CD4-positive, alpha-beta T cell treated with Interleukin-15 for 1 hour (primary cell): ENCODE measurements around the gene BICD2.
A peak's percentile ranks its signal among the peaks of the same experiment; 100 is the strongest.
"Not testable (repeated sequence)": the region's sequence is repeated elsewhere in the genome, so short reads cannot be mapped to it uniquely, and the experiment has no call there.

Experiments
- DNase-seq: peaks from one replicate; pipeline ENCODE4 v3.0.0-alpha.2; 2020

BICD2 gene

GRCh38 chr9:92770360-92770995 is 5.8 kb upstream of the BICD2 start:
- peak; percentile 73 for DNase-seq

- no peak for DNase-seq
These were observed 5.3 kb upstream of the BICD2 start for GRCh38 chr9:92769990-92770359.

- no peak for DNase-seq
These were observed 4.7 kb upstream of the BICD2 start for GRCh38 chr9:92769286-92769685.

- DNase-seq, result not testable (repeated sequence)
These were observed 4.2 kb upstream of the BICD2 start for GRCh38 chr9:92768816-92769215.

GRCh38 chr9:92767066-92768054 is 2.7 kb upstream of the BICD2 start:
- no peak for DNase-seq

- DNase-seq, result peak; percentile 99
These were observed 629 bp upstream of the BICD2 start for GRCh38 chr9:92764988-92765936.

- no peak for DNase-seq
These were observed 782 bp downstream of the BICD2 start for GRCh38 chr9:92763721-92764380.

GRCh38 chr9:92762781-92763708 is 1.6 kb downstream of the BICD2 start:
- DNase-seq, result no peak

- no peak for DNase-seq
These were observed 2.4 kb downstream of the BICD2 start for GRCh38 chr9:92762196-92762595.

GRCh38 chr9:92761686-92762085 is 2.9 kb downstream of the BICD2 start:
- DNase-seq, result no peak

GRCh38 chr9:92760494-92760893 is 4.1 kb downstream of the BICD2 start:
- no peak for DNase-seq

GRCh38 chr9:92760070-92760469 is 4.6 kb downstream of the BICD2 start:
- no peak for DNase-seq

- DNase-seq, result no peak
These were observed 5.2 kb downstream of the BICD2 start for GRCh38 chr9:92759446-92759845.

GRCh38 chr9:92756792-92757191 is 7.8 kb downstream of the BICD2 start:
- no peak for DNase-seq

GRCh38 chr9:92754091-92754745 is 10.4 kb downstream of the BICD2 start:
- no peak for DNase-seq

GRCh38 chr9:92752812-92753404 is 11.7 kb downstream of the BICD2 start:
- DNase-seq, result no peak

- DNase-seq, result no peak
These were observed 14.7 kb downstream of the BICD2 start for GRCh38 chr9:92749934-92750315.

- DNase-seq, result no peak
These were observed 15.3 kb downstream of the BICD2 start for GRCh38 chr9:92749071-92749933.

- no peak for DNase-seq
These were observed 16.5 kb downstream of the BICD2 start for GRCh38 chr9:92748233-92748497.
